ENCODE results near the gene DLG2.

DNA sequence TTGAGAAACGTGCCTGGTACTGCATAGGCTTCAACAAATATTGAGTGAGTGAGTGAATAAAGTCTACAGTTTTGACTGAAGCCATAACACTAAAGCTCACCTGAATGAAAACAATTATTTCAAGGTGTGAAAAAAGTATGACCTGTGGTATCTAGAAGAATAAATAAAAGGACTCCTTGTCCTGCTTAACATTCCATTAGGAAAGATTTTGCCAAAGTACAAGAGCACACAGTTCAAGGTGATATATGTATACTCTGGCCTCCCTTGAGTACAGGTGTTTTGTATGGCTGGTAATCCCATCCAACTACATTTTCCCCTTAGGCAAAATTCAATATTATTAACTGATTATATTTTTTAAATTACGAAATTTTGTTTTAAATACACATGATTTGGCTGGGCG is 39.5 kb upstream of the DLG2 start:
- TF ChIP-seq, protein P1, sequence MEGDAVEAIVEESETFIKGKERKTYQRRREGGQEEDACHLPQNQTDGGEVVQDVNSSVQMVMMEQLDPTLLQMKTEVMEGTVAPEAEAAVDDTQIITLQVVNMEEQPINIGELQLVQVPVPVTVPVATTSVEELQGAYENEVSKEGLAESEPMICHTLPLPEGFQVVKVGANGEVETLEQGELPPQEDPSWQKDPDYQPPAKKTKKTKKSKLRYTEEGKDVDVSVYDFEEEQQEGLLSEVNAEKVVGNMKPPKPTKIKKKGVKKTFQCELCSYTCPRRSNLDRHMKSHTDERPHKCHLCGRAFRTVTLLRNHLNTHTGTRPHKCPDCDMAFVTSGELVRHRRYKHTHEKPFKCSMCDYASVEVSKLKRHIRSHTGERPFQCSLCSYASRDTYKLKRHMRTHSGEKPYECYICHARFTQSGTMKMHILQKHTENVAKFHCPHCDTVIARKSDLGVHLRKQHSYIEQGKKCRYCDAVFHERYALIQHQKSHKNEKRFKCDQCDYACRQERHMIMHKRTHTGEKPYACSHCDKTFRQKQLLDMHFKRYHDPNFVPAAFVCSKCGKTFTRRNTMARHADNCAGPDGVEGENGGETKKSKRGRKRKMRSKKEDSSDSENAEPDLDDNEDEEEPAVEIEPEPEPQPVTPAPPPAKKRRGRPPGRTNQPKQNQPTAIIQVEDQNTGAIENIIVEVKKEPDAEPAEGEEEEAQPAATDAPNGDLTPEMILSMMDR (IDR thresholded peaks at IDR 0.05; ENCODE audit: low read depth, low read length): no peak
- TF ChIP-seq EZH2phosphoT487 (IDR thresholded peaks at IDR 0.05; ENCODE audit: low read depth): no peak
